Stimulated activated memory B cell treated with anti-CD40 and anti-IgM and Interleukin-4, amounts not matched to agents 10 μg/mL and 1 μg/mL and 100 μg/mL, for 72 hours (primary cell): ENCODE measurements around the gene SOX30.

ENCODE experiments used
- ATAC-seq: fragments of 150-1000 bp; cut with Tn5 transposase; 2 replicates; pipeline ENCODE4 v1.10.0; 2021
- H3K27ac Mint-ChIP-seq: one replicate; pipeline ENCODE4 v1.8.0; 2022; ENCODE audit warnings: mild to moderate bottlenecking, mixed read lengths
- H3K27me3 Mint-ChIP-seq: one replicate; pipeline ENCODE4 v1.8.0; 2022; ENCODE audit warnings: mixed read lengths
- H3K36me3 Mint-ChIP-seq: one replicate; pipeline ENCODE4 v1.8.0; 2022; ENCODE audit warnings: mixed read lengths
- H3K4me1 Mint-ChIP-seq: one replicate; pipeline ENCODE4 v1.8.0; 2022; ENCODE audit warnings: mixed read lengths
- H3K4me3 Mint-ChIP-seq: one replicate; pipeline ENCODE4 v1.8.0; 2022; ENCODE audit warnings: mild to moderate bottlenecking, moderate library complexity, mixed read lengths
- H3K9me3 Mint-ChIP-seq: one replicate; pipeline ENCODE4 v1.8.0; 2022; ENCODE audit warnings: mixed read lengths

SOX30 gene

GRCh38 chr5:157671592-157672330 lies 19.5 kb upstream of the SOX30 start:
- Mint-ChIP-seq H3K4me3 (peak overlapping the region; percentile 88), H3K27ac (peak overlapping the region; percentile 86), H3K9me3 (no peaks in the 10 kb centered on the region), H3K4me1 (peaks cover 35% of the 10 kb centered on the region), H3K27me3 (no peaks in the 10 kb centered on the region), H3K36me3 (no peaks in the 10 kb centered on the region)
- ATAC-seq: no peak

DNA sequence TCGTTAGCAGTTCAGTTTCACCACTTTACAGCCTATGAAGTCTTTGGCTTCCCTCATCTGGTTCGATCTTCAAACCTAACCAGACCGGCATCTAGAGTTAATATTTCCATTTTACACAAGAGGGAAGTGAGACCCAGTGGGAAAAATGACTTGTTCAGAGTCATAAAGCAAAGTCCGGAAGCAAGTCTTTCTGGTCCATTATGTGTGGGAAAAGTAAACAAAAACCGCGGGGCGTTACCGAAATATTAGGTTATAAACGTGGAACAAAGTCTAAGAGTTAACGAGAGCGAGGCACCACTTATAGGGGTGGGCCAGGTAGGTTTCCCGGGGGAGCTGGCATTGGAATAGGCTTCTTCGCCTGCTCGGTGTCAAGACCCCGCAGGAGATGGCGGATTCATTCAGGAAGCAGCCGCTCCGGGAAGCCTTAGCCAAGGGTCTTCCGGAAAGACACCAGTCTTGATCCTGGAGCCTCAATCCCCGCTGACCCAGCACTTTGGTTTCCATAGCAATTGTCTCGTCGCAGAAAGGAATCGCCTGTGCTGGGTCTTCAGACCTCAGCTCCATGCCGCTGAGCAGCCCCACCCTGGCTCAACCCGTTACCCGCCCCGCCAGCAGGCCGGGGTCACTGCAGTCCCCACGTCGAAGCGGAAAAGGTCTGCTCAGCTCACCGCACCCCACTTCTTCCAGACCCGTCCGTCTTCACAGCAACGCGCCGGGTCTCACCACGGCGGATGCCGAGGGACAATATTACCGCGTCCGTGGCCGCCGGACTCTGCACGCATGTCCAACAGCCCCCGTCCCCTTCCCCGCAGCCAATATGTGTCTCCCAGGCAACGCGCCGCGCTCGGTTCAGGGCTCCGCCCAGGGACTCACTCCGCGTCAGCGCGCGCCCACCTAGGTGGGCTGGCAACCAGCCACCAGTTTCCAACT lies 18.7 kb upstream of the SOX30 start, which contains the start of gene C5orf52:
C5orf52 (plus strand) TSS at position 872 of the 930 bp plus-strand sequence. CDS start 82 bp downstream, outside the sequence.
- Mint-ChIP-seq H3K9me3 (no peaks in the 10 kb centered on the region), H3K27ac (peak within 1 kb of the TSS; percentile 86), H3K4me3 (peak within 1 kb of the TSS; percentile 88), H3K36me3 (no peaks in the 10 kb centered on the region), H3K4me1 (peaks cover 35% of the 10 kb centered on the region), H3K27me3 (no peaks in the 10 kb centered on the region)
- ATAC-seq: peak; percentile 52

GRCh38 chr5:157669701-157670097 lies 17.5 kb upstream of the SOX30 start:
- Mint-ChIP-seq H3K4me1 (peaks cover 35% of the 10 kb centered on the region), H3K27ac (peak overlapping the region; percentile 86)

DNA sequence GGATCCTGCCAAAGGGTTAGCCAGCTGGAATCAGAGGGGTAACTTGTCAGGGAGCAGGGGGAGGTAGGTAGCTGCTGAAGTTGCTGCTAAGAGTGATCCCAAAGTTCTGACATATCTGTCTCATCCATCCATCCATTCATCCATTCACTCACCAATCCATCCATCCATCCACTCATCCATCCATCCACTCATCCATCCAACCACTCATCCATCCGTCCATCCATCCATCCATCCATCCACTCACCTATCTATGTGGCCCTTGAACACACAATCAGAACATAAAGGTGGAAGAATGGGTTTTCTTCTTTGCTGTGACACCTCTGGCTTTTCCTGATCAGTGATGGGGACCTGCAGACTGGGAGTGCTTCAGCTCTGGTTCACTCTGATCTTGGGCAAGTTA lies 16.1 kb upstream of the SOX30 start:
- peak overlapping the region; percentile 49 for H3K27ac Mint-ChIP-seq

More at GRCh38 chr5:157669701-157670097, 17.5 kb upstream of the SOX30 start:
- ATAC-seq: no peak
- H3K27me3 Mint-ChIP-seq: no peaks in the 10 kb centered on the region
- peak overlapping the region; percentile 88 for H3K4me3 Mint-ChIP-seq
- no peaks in the 10 kb centered on the region for H3K9me3 Mint-ChIP-seq
- H3K36me3 Mint-ChIP-seq: no peaks in the 10 kb centered on the region

DNA sequence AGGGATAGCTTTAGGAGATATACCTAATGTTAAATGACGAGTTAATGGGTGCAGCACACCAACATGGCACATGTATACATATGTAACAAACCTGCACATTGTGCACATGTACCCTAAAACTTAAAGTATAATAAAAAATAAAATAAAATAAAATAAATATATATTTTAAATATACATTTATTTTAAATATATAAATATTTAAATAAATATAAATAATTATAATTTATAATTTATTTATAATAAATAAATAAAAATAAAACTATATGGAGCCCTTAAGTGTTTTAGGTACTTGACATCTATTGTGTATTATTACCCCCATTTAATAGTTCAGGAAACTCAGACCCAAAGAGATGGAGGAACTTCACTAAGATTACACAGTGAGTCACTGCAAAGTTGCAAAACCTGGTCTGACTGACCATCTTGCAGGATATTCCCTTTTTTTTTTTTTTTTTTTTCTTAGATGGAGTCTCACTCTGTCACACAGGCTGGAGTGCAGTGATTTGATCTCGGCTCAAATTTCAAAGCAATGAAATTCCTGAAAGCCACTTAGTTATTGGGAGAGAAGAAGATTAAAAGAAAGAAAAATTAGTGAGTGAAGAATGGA lies 13.3 kb upstream of the SOX30 start:
- Mint-ChIP-seq H3K36me3 (no peaks in the 10 kb centered on the region), H3K4me1 (peaks cover 22% of the 10 kb centered on the region), H3K9me3 (no peaks in the 10 kb centered on the region), H3K4me3 (no peak overlapping the region), H3K27me3 (no peaks in the 10 kb centered on the region), H3K27ac (no peak overlapping the region)
- ATAC-seq: no peak

More for the DNA sequence above, 16.1 kb upstream of the SOX30 start:
- Mint-ChIP-seq H3K4me1 (peaks cover 35% of the 10 kb centered on the region), H3K36me3 (no peaks in the 10 kb centered on the region), H3K27me3 (no peaks in the 10 kb centered on the region), H3K4me3 (no peak overlapping the region), H3K9me3 (no peaks in the 10 kb centered on the region)
- no peak for ATAC-seq

DNA sequence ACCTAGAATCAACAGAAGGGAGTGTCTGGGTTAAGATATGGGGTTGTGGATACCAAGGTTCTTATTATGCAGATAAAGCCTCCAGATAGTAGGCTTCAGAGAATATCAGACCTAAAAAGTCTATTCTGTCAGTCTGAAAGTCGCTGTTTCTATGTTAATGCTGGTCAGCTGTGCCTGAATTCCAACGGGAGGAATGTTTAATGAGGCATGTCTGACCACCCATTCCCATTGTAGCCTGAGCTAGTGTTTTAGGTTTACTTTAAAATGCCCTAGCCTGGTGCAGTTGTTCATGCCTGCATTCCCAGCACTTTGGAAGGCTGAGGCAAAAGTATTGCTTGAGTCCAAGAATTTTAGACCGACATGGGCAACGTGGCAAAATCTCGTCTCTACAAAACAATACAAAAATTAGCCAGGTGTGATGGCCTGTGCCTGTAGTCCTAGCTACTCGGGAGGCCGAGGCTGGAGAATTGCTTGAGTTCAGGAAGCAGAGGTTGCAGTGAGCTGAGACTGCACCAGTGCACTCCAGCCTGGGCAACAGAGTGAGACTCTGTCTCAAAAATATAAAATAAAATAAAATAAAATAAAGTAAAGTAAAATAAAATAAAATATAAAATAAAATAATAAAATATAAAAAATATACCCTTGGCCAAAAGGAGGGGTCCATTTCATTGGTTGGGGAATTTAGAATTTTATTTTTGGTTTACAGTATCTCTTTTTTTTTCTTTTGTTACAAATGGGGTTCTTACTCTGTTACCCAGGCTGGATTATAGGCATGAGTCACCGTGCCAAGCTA lies 7.8 kb upstream of the SOX30 start:
- peaks cover under 1% of the 10 kb centered on the region for H3K9me3 Mint-ChIP-seq
- no peaks in the 10 kb centered on the region for H3K27me3 Mint-ChIP-seq
- H3K4me3 Mint-ChIP-seq: no peak overlapping the region

DNA sequence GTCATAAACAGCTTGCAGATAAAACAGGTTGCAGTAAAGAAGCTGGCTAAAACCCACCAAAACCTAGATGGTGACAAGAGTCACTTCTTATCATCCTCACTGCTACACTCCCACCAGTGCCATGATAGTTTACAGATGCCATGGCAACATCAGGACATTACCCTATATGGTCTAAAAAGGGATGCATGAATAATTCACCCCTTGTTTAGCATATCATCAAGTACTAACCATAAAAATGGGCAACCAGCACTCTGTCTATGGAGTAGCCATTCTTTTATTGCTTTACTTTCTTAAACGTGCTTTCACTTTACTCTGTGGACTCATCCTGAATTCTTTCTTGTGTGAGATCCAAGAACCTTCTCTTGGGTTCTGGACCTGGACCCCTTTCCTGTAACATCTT lies 6.7 kb upstream of the SOX30 start:
- H3K27ac Mint-ChIP-seq: no peak overlapping the region
- peaks cover 2% of the 10 kb centered on the region for H3K9me3 Mint-ChIP-seq
- ATAC-seq: no peak
- no peak overlapping the region for H3K4me3 Mint-ChIP-seq
- no peaks in the 10 kb centered on the region for H3K27me3 Mint-ChIP-seq
- peaks cover 25% of the 10 kb centered on the region for H3K36me3 Mint-ChIP-seq
- H3K4me1 Mint-ChIP-seq: peaks cover 7% of the 10 kb centered on the region

More for the DNA sequence above, 7.8 kb upstream of the SOX30 start:
- ATAC-seq: no peak
- Mint-ChIP-seq H3K4me1 (peaks cover 7% of the 10 kb centered on the region), H3K27ac (no peak overlapping the region), H3K36me3 (peaks cover 25% of the 10 kb centered on the region)

- Mint-ChIP-seq H3K36me3 (peaks cover 38% of the 10 kb centered on the region), H3K4me3 (no peak overlapping the region), H3K27ac (no peak overlapping the region), H3K4me1 (peaks cover 10% of the 10 kb centered on the region), H3K27me3 (no peaks in the 10 kb centered on the region), H3K9me3 (peaks cover 7% of the 10 kb centered on the region)
- ATAC-seq: no peak
Observed at GRCh38 chr5:157657516-157657915, 5.3 kb upstream of the SOX30 start.

DNA sequence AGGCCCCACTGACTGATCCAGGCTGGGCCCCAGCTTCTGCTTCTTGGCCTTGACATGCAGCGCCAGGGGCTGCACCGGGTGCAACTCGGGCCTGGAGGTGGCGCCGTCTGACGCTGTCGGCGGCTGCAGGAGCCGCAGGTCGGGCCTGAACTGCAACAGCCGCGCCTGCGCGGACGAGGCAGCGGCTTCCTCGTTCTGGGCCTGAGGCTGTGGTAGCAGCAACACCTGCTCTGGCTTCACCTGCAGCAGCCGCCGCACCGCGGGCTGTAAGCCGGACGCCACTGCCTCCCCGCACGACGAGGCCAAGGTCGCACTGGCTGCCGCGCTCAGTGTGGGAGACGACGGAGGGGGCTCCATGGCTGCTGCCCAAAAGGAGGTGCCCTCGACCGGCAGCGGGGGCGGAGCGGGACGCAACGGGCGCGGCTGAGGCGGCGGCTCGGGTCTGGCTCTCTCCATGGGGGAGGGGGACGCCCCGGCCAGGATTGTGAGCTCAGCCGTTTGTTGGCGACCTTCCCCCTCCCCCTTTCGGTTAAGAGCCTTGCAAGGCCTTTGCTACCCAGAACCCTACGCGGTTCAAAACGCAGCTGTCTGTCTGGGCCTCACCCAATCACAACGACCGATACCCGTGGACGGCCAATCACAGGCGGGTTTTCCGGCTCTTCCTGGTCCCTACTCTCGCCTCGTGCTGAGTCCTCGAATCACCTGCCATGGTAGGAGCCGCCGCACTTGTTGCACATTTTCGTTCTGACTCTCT lies 438 bp downstream of the SOX30 start:
- H3K27me3 Mint-ChIP-seq: no peaks in the 10 kb centered on the region
- H3K36me3 Mint-ChIP-seq: peaks cover 24% of the 10 kb centered on the region
- peaks cover 9% of the 10 kb centered on the region for H3K9me3 Mint-ChIP-seq
- H3K27ac Mint-ChIP-seq: peak overlapping the region; percentile 99
- H3K4me1 Mint-ChIP-seq: peaks cover 38% of the 10 kb centered on the region
- peak overlapping the region; percentile 92 for H3K4me3 Mint-ChIP-seq
- ATAC-seq: peak; percentile 99

DNA sequence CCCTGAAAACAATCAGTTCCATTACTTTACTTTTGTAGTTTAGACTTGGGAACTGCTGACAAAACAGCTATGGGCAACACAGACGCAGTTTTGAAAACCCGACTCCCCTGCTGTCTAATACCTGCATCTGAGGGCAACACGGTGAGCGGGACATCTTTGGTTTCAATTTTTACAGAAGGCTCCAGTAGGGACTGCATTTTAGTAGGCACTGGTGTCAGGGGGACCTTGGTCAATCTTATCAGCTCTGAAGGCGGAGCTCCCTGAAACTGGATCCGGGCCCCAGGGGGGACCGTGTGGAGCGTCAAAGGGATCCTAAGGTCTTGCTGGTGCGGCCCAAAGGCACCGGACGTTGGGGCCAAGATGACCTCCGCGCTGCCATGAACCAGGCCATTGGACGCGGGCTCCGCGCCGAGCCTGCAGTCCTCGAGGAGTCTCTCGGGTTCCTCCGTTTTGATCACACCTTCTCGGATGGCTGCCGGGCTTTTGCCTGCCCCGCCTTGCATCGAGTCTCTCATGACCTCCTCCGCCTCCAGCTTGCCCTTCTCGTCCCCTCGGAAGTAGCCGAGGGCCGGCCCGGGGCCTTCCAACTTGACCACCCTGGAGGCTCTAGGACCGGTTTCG lies 1.1 kb downstream of the SOX30 start:
- Mint-ChIP-seq H3K4me3 (peak overlapping the region; percentile 92), H3K9me3 (peaks cover 9% of the 10 kb centered on the region), H3K27ac (peak overlapping the region; percentile 99), H3K27me3 (no peaks in the 10 kb centered on the region), H3K4me1 (peaks cover 44% of the 10 kb centered on the region), H3K36me3 (peaks cover 19% of the 10 kb centered on the region)
- ATAC-seq: no peak

GRCh38 chr5:157649101-157649500 lies 3.1 kb downstream of the SOX30 start:
- H3K9me3 Mint-ChIP-seq: peaks cover 7% of the 10 kb centered on the region
- H3K27me3 Mint-ChIP-seq: no peaks in the 10 kb centered on the region
- peaks cover 19% of the 10 kb centered on the region for H3K36me3 Mint-ChIP-seq
- peak overlapping the region; percentile 19 for H3K27ac Mint-ChIP-seq
- H3K4me1 Mint-ChIP-seq: peaks cover 45% of the 10 kb centered on the region
- H3K4me3 Mint-ChIP-seq: no peak overlapping the region
- no peak for ATAC-seq

- Mint-ChIP-seq H3K4me1 (peaks cover 45% of the 10 kb centered on the region), H3K27me3 (no peaks in the 10 kb centered on the region), H3K36me3 (peaks cover 15% of the 10 kb centered on the region), H3K4me3 (no peak overlapping the region), H3K9me3 (peaks cover 4% of the 10 kb centered on the region), H3K27ac (peak overlapping the region; percentile 46)
- no peak for ATAC-seq
Observed at GRCh38 chr5:157648275-157648990, 3.8 kb downstream of the SOX30 start.

DNA sequence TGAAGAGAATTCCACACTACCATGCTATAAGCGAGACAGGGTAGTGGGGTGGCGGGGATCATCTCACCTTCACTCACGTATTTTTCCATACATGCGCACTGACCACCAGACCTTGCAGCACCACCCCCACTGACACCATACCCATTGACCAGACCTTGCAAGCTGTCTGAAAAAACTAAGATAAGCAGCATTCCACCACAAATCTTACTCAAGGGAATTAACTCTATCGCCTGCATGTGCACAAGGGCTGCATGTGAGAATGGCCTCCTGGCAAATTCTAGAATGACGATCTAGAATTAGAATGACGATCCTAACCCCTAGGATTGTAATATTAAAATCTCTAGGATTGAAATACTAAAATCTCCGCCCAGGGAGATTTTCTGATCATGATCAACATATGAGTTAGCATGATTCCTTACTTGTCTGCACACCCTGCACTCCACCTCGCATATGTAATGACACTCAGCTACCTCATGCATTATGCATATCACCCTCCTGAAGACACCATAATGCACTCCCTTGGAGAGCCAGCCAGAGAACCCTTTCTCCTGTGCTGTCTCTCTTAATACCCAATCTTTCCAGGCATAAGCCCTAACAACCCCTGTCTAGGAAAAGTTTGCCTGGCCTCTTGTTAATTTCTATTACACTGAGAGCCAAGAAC lies 11.7 kb downstream of the SOX30 start:
- peaks cover 7% of the 10 kb centered on the region for H3K4me1 Mint-ChIP-seq
- no peak overlapping the region for H3K4me3 Mint-ChIP-seq
- H3K9me3 Mint-ChIP-seq: no peaks in the 10 kb centered on the region
- no peak for ATAC-seq
- H3K36me3 Mint-ChIP-seq: no peaks in the 10 kb centered on the region
- no peaks in the 10 kb centered on the region for H3K27me3 Mint-ChIP-seq
- no peak overlapping the region for H3K27ac Mint-ChIP-seq
